Fibroblast of pulmonary artery (primary cell): Measurements from ENCODE around the gene POFUT2.

Experiments
- DNase-seq: peaks from one replicate; pipeline ENCODE4 v3.0.0-alpha.2; 2010; ENCODE audit warnings: low read depth
- H3K4me3 ChIP-seq: replicated peaks from 2 replicates; pipeline ENCODE4 v1.5.1; 2011; ENCODE audit warnings: low read depth, mild to moderate bottlenecking, control low read depth, low read length, moderate library complexity
- CTCF ChIP-seq: IDR thresholded peaks from 2 replicates; pipeline ENCODE4 v1.5.1; 2011; ENCODE audit warnings: mild to moderate bottlenecking, control low read depth, low read length, inconsistent platforms; ENCODE audit errors: missing control alignments

Gene POFUT2

GRCh38 chr21:45299864-45300785 lies 12.4 kb upstream of the POFUT2 start:
- no peak overlapping the region for H3K4me3 ChIP-seq
- DNase-seq = peak; percentile 81
- TF ChIP-seq CTCF = no peak

- DNase-seq = peak; percentile 69
Observed at GRCh38 chr21:45299026-45299863, 11.6 kb upstream of the POFUT2 start.

GRCh38 chr21:45297869-45298268 lies 10.2 kb upstream of the POFUT2 start:
- no peak for DNase-seq
- no peak overlapping the region for H3K4me3 ChIP-seq
- no peak for TF ChIP-seq CTCF

More at GRCh38 chr21:45299026-45299863, 11.6 kb upstream of the POFUT2 start:
- no peak for TF ChIP-seq CTCF
- no peak overlapping the region for H3K4me3 ChIP-seq

GRCh38 chr21:45297329-45297728 lies 9.6 kb upstream of the POFUT2 start:
- DNase-seq = no peak
- TF ChIP-seq CTCF = no peak
- H3K4me3 ChIP-seq = no peak overlapping the region

GRCh38 chr21:45296638-45297037 lies 8.9 kb upstream of the POFUT2 start:
- no peak overlapping the region for H3K4me3 ChIP-seq
- no peak for DNase-seq
- no peak for TF ChIP-seq CTCF

GRCh38 chr21:45295576-45296365 lies 8.1 kb upstream of the POFUT2 start:
- no peak for DNase-seq
- no peak for TF ChIP-seq CTCF
- H3K4me3 ChIP-seq = no peak overlapping the region
